ENCODE results near the gene SEPTIN3.
"Not testable (repeated sequence)": the region's sequence is repeated elsewhere in the genome, so short reads cannot be mapped to it uniquely, and the experiment has no call there.

SEPTIN3 gene

GRCh38 chr22:41940832-41941765 lies 28.1 kb upstream of the SEPTIN3 start:
- DNase-seq = peak in 1 of 2 experiments; percentile 62

GRCh38 chr22:41943661-41944209 lies 25.5 kb upstream of the SEPTIN3 start:
- DNase-seq = no peak

- DNase-seq = peak; percentile 85 to 93
These were observed 22.4 kb upstream of the SEPTIN3 start, which contains the start of gene CENPM for GRCh38 chr22:41946629-41947423. Gene CENPM (minus strand): TSS chr22:41947152. CDS start chr22:41947076, 76 bp downstream.

- no peak for DNase-seq
These were observed 21.7 kb upstream of the SEPTIN3 start for GRCh38 chr22:41947424-41948080.

- DNase-seq = no peak
These were observed 21.1 kb upstream of the SEPTIN3 start for GRCh38 chr22:41948142-41948541.

- DNase-seq = not testable (repeated sequence)
These were observed 20.3 kb upstream of the SEPTIN3 start for GRCh38 chr22:41948928-41949296.

GRCh38 chr22:41949297-41949965 lies 19.8 kb upstream of the SEPTIN3 start:
- no peak for DNase-seq

GRCh38 chr22:41951898-41952474 lies 17.3 kb upstream of the SEPTIN3 start, which contains the start of gene SMIM45:
Gene SMIM45 (plus strand): TSS chr22:41952150.
- no peak for DNase-seq

GRCh38 chr22:41952713-41953112 lies 16.5 kb upstream of the SEPTIN3 start:
- DNase-seq = no peak

GRCh38 chr22:41957941-41958556 lies 11.2 kb upstream of the SEPTIN3 start:
- no peak for DNase-seq

GRCh38 chr22:41963453-41964111 lies 5.7 kb upstream of the SEPTIN3 start:
- DNase-seq = no peak

GRCh38 chr22:41964112-41964491 lies 5.1 kb upstream of the SEPTIN3 start:
- DNase-seq = no peak

GRCh38 chr22:41966225-41966606 lies 3.0 kb upstream of the SEPTIN3 start:
- DNase-seq = no peak

- peak; percentile 26 to 68 for DNase-seq
These were observed 2.5 kb upstream of the SEPTIN3 start for GRCh38 chr22:41966607-41967240.

GRCh38 chr22:41968601-41969000 lies 642 bp upstream of the SEPTIN3 start:
- no peak for DNase-seq

- DNase-seq = no peak
These were observed 1.4 kb downstream of the SEPTIN3 start for GRCh38 chr22:41970601-41971000.

- DNase-seq = no peak
These were observed 2.2 kb downstream of the SEPTIN3 start for GRCh38 chr22:41971431-41971830.

GRCh38 chr22:41974691-41975290 lies 5.5 kb downstream of the SEPTIN3 start:
- DNase-seq = no peak

- DNase-seq = no peak
These were observed 6.2 kb downstream of the SEPTIN3 start for GRCh38 chr22:41975299-41976069.
